ENCODE measurements around the gene SMYD2. TPM values are rescaled to one million over a fixed set of nuclear protein-coding genes. Genes with fewer than 3 reads are reported as not detected.

SMYD2 gene
- total and polyA plus RNA-seq, 2 experiments from 2014 or later, result 3.6 to 5.9 TPM

DNA sequence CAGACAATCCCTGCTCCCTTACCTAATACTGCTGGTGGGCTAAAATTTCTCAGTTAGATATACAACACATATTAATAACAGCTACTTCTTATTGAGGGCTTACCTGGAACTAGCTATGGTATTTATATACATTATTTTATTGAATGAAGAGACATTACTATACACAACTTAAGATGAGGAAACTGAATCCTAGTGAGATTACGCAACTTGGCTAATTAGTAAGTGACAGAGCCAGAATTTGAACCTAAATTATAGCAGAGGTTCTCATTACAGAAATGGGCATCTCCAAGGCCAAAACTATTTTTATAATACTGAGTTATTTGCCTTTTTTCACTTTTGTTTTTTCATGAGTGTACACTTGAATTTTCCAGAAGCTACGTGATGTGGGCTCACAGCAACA, 44.5 kb upstream of the SMYD2 start:
- ATAC-seq, result no peak
- H3K4me3 ChIP-seq, result no peak overlapping the region
- H3K27ac Mint-ChIP-seq, result no peak overlapping the region
- H3K4me3 Mint-ChIP-seq, result no peak overlapping the region
- no peaks in the 10 kb centered on the region for H3K36me3 Mint-ChIP-seq (ENCODE audit: low read depth)
- no peaks in the 10 kb centered on the region for H3K27me3 Mint-ChIP-seq (ENCODE audit: insufficient read depth, low read depth, poor library complexity)
- H3K9me3 Mint-ChIP-seq, result no peaks in the 10 kb centered on the region
- no peak overlapping the region for H3K27ac ChIP-seq (ENCODE audit: low read depth)
- no peak for DNase-seq (ENCODE audit: low spot score)
- no peaks in the 10 kb centered on the region for H3K9me2 ChIP-seq (ENCODE audit: insufficient read depth)
- no peaks in the 10 kb centered on the region for H4K20me1 ChIP-seq (replicated peaks; ENCODE audit: insufficient read depth)
- no peaks in the 10 kb centered on the region for H3K4me1 Mint-ChIP-seq
- no peaks in the 10 kb centered on the region for H3K36me3 ChIP-seq (ENCODE audit: insufficient read depth)
- H2AFZ ChIP-seq, result no peak overlapping the region
- H3K4me2 ChIP-seq, result no peak overlapping the region
- TF ChIP-seq, protein P1, sequence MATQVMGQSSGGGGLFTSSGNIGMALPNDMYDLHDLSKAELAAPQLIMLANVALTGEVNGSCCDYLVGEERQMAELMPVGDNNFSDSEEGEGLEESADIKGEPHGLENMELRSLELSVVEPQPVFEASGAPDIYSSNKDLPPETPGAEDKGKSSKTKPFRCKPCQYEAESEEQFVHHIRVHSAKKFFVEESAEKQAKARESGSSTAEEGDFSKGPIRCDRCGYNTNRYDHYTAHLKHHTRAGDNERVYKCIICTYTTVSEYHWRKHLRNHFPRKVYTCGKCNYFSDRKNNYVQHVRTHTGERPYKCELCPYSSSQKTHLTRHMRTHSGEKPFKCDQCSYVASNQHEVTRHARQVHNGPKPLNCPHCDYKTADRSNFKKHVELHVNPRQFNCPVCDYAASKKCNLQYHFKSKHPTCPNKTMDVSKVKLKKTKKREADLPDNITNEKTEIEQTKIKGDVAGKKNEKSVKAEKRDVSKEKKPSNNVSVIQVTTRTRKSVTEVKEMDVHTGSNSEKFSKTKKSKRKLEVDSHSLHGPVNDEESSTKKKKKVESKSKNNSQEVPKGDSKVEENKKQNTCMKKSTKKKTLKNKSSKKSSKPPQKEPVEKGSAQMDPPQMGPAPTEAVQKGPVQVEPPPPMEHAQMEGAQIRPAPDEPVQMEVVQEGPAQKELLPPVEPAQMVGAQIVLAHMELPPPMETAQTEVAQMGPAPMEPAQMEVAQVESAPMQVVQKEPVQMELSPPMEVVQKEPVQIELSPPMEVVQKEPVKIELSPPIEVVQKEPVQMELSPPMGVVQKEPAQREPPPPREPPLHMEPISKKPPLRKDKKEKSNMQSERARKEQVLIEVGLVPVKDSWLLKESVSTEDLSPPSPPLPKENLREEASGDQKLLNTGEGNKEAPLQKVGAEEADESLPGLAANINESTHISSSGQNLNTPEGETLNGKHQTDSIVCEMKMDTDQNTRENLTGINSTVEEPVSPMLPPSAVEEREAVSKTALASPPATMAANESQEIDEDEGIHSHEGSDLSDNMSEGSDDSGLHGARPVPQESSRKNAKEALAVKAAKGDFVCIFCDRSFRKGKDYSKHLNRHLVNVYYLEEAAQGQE (IDR thresholded peaks at IDR 0.05; ENCODE audit: unreplicated experiment), result no peak
- TF ChIP-seq POLR2AphosphoS5 (IDR thresholded peaks at IDR 0.05; ENCODE audit: low read depth) (no peak), EZH2 (IDR thresholded peaks at IDR 0.05; ENCODE audit: low read depth, unreplicated experiment) (no peak), NANOG (IDR thresholded peaks at IDR 0.05; ENCODE audit: borderline replicate concordance) (no peak), ZNF331 (CRISPR knock-in tag; IDR thresholded peaks at IDR 0.05; ENCODE audit: low read depth) (no peak), EZH2phosphoT487 (IDR thresholded peaks at IDR 0.05; ENCODE audit: unreplicated experiment) (no peak)
- H3K4me1 ChIP-seq (ENCODE audit: insufficient read depth), result no peaks in the 10 kb centered on the region
- no peaks in the 10 kb centered on the region for H3K27me3 ChIP-seq (ENCODE audit: insufficient read depth)
- no peaks in the 10 kb centered on the region for H3K79me2 ChIP-seq (replicated peaks; ENCODE audit: insufficient read depth)
- H3F3A ChIP-seq (replicated peaks; ENCODE audit: low read depth), result no peaks in the 10 kb centered on the region

DNA sequence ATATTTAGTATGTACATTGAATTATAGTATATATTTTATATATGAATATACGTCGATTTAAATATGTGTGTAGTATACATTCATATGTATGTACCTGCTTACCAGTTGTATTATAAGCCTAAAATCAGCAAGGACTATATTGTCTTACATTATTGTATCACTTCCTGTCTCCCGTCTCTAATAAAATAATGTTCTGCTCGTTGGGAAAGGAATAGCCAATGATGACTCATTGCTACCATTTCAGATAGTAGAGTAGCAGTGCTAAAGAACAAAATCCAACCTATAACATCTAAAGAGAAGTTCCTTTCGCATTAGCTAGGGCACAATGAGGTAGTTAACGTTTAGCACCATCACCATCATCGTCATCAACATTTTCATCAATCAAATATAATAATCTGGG, 39.9 kb upstream of the SMYD2 start:
- H3K4me2 ChIP-seq, result no peak overlapping the region
- no peak overlapping the region for H3K27ac ChIP-seq (ENCODE audit: low read depth)
- H3K36me3 ChIP-seq (ENCODE audit: insufficient read depth), result no peaks in the 10 kb centered on the region
- no peaks in the 10 kb centered on the region for H3K9me2 ChIP-seq (ENCODE audit: insufficient read depth)
- no peak for DNase-seq (ENCODE audit: low spot score)
- ATAC-seq, result no peak
- H2AFZ ChIP-seq, result no peak overlapping the region
- H3K27me3 Mint-ChIP-seq (ENCODE audit: insufficient read depth, low read depth, poor library complexity), result peaks cover 6% of the 10 kb centered on the region
- H3K4me3 Mint-ChIP-seq, result no peak overlapping the region
- H3K4me1 ChIP-seq (ENCODE audit: insufficient read depth), result 0 out of 2 replicates have a peak, but pooled peaks cover 3% of the 10 kb centered on the region
- H3K9me3 Mint-ChIP-seq, result no peaks in the 10 kb centered on the region
- H3K4me1 Mint-ChIP-seq, result no peaks in the 10 kb centered on the region
- no peaks in the 10 kb centered on the region for H4K20me1 ChIP-seq (replicated peaks; ENCODE audit: insufficient read depth)
- TF ChIP-seq, protein P2, sequence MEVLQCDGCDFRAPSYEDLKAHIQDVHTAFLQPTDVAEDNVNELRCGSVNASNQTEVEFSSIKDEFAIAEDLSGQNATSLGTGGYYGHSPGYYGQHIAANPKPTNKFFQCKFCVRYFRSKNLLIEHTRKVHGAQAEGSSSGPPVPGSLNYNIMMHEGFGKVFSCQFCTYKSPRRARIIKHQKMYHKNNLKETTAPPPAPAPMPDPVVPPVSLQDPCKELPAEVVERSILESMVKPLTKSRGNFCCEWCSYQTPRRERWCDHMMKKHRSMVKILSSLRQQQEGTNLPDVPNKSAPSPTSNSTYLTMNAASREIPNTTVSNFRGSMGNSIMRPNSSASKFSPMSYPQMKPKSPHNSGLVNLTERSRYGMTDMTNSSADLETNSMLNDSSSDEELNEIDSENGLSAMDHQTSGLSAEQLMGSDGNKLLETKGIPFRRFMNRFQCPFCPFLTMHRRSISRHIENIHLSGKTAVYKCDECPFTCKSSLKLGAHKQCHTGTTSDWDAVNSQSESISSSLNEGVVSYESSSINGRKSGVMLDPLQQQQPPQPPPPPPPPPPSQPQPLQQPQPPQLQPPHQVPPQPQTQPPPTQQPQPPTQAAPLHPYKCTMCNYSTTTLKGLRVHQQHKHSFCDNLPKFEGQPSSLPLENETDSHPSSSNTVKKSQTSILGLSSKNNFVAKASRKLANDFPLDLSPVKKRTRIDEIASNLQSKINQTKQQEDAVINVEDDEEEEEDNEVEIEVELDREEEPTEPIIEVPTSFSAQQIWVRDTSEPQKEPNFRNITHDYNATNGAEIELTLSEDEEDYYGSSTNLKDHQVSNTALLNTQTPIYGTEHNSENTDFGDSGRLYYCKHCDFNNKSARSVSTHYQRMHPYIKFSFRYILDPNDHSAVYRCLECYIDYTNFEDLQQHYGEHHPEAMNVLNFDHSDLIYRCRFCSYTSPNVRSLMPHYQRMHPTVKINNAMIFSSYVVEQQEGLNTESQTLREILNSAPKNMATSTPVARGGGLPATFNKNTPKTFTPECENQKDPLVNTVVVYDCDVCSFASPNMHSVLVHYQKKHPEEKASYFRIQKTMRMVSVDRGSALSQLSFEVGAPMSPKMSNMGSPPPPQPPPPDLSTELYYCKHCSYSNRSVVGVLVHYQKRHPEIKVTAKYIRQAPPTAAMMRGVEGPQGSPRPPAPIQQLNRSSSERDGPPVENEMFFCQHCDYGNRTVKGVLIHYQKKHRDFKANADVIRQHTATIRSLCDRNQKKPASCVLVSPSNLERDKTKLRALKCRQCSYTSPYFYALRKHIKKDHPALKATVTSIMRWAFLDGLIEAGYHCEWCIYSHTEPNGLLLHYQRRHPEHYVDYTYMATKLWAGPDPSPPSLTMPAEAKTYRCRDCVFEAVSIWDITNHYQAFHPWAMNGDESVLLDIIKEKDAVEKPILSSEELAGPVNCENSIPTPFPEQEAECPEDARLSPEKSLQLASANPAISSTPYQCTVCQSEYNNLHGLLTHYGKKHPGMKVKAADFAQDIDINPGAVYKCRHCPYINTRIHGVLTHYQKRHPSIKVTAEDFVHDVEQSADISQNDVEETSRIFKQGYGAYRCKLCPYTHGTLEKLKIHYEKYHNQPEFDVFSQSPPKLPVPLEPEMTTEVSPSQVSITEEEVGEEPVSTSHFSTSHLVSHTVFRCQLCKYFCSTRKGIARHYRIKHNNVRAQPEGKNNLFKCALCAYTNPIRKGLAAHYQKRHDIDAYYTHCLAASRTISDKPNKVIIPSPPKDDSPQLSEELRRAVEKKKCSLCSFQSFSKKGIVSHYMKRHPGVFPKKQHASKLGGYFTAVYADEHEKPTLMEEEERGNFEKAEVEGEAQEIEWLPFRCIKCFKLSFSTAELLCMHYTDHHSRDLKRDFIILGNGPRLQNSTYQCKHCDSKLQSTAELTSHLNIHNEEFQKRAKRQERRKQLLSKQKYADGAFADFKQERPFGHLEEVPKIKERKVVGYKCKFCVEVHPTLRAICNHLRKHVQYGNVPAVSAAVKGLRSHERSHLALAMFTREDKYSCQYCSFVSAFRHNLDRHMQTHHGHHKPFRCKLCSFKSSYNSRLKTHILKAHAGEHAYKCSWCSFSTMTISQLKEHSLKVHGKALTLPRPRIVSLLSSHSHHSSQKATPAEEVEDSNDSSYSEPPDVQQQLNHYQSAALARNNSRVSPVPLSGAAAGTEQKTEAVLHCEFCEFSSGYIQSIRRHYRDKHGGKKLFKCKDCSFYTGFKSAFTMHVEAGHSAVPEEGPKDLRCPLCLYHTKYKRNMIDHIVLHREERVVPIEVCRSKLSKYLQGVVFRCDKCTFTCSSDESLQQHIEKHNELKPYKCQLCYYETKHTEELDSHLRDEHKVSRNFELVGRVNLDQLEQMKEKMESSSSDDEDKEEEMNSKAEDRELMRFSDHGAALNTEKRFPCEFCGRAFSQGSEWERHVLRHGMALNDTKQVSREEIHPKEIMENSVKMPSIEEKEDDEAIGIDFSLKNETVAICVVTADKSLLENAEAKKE (CRISPR knock-in tag; IDR thresholded peaks at IDR 0.05), result no peak
- no peak overlapping the region for H3K27ac Mint-ChIP-seq
- no peaks in the 10 kb centered on the region for H3K36me3 Mint-ChIP-seq (ENCODE audit: low read depth)
- H3K79me2 ChIP-seq (replicated peaks; ENCODE audit: insufficient read depth), result no peaks in the 10 kb centered on the region
- H3F3A ChIP-seq (replicated peaks; ENCODE audit: low read depth), result no peaks in the 10 kb centered on the region
- H3K27me3 ChIP-seq (ENCODE audit: insufficient read depth), result no peaks in the 10 kb centered on the region
- no peak overlapping the region for H3K4me3 ChIP-seq

All from GM23338 (cell line).